Hematopoietic multipotent progenitor cell (in vitro differentiated cells): ENCODE data around the gene HIP1. TPM values are rescaled to one million over a fixed set of nuclear protein-coding genes. Genes with fewer than 3 reads are reported as not detected.
A peak's percentile ranks its signal among the peaks of the same experiment; 100 is the strongest.
"Not testable (repeated sequence)": the region's sequence is repeated elsewhere in the genome, so short reads cannot be mapped to it uniquely, and the experiment has no call there.

ENCODE experiments used
- DNase-seq, 3 donors: peaks; one replicate each; pipeline ENCODE4 v3.0.0-alpha.2; 2011 to 2015; ENCODE audit warnings: low read depth in 2 of 3, low spot score in 2 of 3
- total RNA-seq: library from RNA; depleted of rRNA; stranded (reverse); fragments of >200 nt; gene quantifications from one replicate; pipeline ENCODE4 v1.2.3, GENCODE V29; 2012

HIP1 gene
- total RNA-seq, 1 donor: 19.4 TPM

DNA sequence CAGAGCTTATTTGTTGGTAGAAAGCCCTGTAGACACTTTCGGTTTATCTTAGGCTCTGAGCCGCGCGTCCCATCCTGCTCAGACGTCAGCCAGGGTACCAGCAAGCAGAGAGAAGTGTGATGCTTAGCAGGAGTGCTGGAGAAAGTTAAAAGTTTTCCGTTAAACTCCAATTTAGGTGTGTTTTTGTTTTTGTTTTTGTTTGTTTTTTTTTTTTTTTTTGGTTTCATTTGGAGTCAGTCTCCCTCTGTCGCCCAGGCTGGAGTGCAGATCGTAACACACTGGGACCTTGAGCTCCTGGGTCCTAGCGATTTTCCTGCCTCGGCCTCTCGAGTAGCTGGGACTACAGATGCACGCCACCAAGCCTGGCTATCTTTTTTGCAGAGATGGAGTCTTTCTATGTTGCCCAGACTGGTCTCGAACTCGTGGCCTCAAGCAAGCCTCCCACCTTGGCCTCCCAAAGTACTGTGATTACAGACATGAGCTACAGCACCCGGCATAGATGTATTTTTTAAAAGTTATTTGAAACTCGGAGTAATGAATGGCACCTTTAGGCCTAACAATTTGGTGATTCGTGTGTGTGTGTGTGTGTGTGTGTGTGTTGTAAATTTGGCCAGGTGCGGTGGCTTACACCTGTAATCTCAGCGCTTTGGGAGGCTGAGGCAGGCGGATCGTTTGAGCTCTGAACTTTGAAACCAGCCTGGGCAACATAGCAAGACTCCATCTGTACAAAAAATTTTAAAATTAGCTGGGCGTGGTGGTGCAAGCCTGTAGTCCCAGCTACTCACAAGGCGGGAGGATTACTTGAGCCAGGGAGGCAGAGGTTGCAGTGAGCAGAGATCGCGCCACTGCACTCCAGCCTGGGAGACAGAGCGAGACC, 1.3 kb upstream of the HIP1 start:
- DNase-seq: peak in 1 of 3 donors; percentile 53

GRCh38 chr7:75738975-75739795, 444 bp upstream of the HIP1 start:
- DNase-seq: peak; percentile 93 to 99 (median 99)

DNA sequence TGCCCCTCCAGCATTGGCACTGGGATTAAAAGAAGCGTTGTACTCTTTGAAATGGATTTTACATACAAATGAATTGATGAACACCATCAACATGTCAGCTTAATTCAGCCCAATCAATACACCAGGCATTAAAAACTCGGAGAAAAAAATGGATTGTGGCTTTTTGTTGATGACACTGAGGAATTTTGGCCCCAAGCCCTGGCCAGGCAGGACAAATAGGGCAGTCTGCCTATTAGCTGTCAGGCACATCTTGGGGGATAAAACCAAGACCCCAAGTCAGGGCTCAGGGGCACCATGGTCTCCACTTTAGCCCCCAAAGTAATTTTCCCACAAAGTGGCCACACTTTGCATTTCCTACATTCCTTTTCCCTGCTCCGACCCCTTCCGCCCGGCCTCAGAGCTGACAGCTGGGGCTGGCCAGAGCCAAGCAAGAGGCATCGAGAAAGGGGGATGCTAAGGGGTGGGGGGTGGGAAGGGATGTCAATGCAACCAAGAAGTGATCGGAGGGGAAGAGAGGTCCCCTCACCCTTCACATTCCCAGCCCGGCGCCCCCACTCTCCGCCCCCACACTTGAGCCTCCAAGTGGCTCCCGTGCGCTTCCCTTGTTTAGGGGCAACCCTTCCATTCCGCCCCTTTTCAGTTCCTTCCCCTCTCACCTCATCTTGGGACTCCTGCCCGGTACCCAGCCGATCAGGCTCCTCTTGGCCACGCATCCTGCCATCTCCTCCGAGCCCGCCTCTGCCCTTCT, 711 bp downstream of the HIP1 start:
- no peak for DNase-seq

DNA sequence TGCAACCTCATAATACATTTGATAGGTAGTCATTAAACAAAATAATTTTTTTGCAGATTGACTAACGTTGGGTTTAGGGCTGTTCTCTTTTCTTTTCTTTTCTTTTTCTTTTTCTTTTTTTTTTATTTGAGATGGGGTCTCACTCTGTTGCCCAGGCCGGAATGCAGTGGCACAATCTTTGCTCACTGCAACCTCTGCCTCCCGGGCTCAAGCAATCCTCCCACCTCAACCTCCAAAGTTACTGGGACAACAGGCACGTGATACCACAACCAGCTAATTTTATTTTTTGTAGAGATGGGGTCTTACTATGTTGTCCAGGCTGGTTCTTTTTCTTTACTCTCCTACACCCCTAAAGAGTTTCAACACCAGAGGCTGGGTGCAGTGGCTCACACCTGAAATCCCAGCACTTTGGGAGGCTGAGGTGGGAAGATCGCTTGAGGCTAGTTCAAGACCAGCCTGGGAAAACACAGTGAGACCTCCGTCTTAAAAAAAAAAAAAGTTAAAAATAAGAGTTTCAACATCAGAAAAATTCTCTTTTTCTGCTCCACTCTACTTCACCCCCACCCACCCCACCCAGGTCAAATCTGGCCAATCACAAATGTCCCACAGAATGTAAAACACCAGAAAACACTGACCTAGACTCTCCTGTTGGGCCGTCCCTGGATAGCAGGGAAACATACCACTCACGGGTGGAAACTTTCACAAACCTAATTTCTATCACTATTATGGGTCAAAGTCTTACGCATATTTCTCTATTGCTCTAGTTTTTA, 3.0 kb downstream of the HIP1 start:
- DNase-seq: no peak

DNA sequence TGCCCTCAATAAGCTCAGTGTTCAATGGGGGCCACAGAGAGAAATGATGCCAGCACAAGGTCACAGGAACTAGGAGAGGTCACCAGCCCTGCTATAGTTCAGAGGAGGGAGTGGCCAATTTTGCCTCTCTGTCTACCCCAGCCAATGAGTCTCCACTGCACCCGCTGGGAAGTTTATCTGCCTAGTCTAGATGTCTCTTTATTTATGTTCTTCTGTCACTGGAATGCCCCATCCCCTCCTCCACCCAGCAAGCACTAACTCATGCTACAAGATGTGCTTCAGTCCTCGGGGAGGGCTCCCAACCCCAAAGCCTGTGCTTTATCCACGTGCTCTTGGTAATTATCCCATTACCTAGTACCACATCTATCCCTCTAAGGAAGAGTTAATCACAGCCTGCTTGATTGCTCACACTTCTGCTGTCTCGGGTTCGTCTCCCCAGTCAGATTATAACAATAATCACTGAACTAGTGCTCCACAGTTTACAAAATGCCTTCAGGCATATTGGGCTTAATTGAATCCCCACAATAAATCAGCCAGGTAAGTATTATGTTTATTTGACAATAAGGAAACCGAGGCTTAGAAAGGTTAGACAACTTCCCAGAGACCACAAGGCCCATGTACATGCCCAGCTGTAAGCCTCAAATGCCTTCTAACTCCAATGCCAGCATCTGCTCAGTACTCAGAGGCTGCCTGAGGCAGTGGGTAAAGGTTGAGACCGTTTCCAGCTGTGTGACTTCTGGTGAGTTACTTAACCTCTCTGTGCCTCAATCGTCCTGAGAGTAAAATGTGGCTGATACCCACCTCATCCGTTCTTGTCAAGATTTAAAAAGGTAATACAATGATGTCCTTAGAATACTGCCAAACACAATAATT, 3.9 kb downstream of the HIP1 start:
- DNase-seq: no peak

GRCh38 chr7:75732764-75733630, 5.7 kb downstream of the HIP1 start:
- DNase-seq: no peak

- DNase-seq: no peak
Measured at GRCh38 chr7:75732016-75732521, 6.7 kb downstream of the HIP1 start.

DNA sequence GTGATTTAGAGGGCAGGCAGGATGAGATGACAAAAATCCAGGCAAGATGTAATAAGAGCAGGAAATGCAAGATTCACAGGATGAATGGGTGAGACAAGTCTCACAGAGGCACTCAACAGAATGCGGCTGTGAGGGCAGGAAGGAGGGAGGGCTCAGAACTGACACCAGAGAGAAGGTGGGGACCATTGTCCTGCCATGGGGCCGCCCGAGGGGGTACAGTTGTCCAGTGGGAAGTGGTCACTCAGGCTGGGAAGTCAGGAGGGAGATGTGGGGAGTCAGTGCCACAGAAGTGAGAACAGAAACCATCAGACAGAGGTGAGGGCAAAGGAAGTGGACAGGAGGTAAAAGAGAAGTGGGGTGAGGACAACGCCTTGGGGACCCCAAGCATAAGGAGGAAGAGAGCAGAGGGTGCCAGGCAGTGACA, 8.9 kb downstream of the HIP1 start:
- no peak for DNase-seq

- peak in 1 of 3 donors; percentile 24 for DNase-seq
Measured at GRCh38 chr7:75727881-75728593, 10.7 kb downstream of the HIP1 start.

DNA sequence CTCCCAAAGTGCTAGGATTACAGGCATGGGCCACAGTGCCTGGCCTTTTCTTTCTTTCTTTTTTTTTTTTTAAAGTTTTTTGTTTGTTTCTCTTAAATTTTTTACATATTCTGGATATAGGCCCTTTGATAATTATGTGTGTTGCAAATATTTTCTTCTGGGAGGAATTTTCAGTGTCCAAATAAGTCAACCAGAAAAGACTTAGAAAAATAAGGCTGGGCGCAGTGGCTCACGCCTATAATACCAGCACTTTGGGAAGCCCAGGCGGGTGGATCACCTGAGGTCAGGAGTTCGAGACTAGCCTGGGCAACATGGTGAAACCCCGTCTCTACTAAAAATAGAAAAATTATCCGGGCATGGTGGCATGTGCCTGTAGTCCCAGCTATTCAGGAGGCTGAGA, 11.4 kb downstream of the HIP1 start:
- DNase-seq: not testable (repeated sequence)

DNA sequence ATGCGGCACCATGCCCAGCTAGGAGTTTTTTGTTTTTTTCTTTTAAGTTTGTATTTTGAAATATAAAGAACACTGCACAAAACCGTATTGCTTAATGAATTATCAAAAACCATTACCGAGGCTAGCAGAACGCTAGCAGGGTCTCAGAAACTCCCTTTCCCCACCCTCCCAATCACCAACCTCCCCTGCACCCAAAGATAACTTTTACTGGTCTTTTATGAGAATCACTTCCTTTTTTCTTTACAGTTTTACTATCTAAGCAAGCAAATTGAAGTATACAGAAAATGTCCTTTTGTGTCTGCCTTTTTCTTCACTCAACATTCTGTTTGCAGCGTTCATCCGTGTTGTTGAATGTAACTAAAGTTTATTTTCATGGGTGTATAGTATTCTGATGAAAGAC, 13.4 kb downstream of the HIP1 start:
- peak in 1 of 3 donors; percentile 46 for DNase-seq

- DNase-seq: no peak
Measured at GRCh38 chr7:75723444-75723843, 15.3 kb downstream of the HIP1 start.

DNA sequence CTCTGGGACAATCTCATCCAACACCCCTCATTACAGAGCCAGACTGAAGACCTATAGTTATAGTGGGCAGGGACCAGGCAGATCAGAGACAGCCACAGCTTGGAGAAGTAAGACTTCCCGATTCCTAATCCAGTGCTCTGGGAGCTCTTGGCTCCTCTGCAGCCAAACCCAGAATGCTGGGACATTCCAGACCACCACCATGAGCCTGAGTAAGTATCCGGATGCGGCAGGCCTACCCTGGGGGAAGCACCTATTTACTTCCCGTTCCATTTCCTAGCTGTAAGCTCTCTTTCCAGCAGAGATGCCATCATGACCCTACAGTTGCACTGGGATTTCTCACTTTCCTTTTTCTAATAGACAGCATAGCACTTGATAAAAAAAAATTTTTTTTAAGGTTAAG, 16.4 kb downstream of the HIP1 start:
- no peak for DNase-seq

- DNase-seq: not testable (repeated sequence)
Measured at GRCh38 chr7:75721922-75722321, 16.8 kb downstream of the HIP1 start.

DNA sequence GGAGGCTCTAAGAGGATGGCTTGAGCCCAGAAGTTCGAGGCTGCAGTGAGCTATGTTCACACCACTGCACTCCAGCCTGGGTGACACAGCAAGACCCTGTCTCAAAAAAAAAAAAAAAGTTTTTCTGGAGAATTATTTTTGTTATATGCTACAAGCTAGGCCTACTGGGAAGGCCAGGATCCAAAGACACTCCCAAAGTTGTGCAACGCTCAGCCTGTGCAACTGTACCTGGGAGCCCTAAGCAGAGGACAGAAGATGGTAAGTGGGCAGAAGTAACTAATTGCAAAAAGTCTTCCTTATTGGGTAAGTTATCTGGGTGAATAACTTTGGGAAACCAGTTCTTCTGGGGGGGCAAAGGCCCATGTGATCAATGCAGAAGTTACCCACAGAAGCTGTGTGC, 17.3 kb downstream of the HIP1 start:
- DNase-seq: no peak

- DNase-seq: no peak
Measured at GRCh38 chr7:75719626-75720025, 19.1 kb downstream of the HIP1 start.

DNA sequence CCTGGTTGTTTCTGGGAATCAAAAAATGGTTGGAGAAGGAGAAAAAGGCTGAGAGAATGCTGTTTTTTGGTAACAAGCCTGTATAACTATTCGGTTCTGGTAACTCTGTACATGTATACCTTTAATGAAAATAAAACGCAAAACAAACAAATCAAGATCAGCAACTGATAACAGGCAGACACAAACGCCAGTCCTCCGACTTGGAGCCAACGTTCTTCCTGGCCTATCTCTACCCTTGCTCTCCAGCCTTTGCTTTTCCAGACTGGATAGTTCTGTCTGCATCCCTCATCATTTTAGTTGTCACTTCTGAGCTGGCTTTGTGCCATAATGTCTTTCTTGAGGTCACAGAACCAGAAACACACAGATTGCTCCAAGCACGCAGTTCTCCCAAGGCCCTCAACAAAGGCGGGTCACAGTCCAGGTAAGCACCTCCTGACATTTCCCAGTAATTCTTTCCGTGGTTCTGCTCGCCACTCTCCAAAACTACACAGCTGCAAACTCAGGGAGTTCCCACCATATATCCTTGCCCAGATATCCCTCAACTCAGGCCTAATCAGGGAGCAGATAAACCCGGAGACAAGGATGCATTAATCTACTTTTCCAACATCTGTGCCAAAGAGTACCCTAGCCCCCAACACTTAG, 20.2 kb downstream of the HIP1 start:
- DNase-seq: no peak
